NCI-H510A (cell line): ENCODE results near the gene ATXN7L3B.

Experiments used
- DNase-seq: peaks from one replicate; lab custom pipeline; 2025; lab: John Stamatoyannopoulos, UW

The ATXN7L3B gene

GRCh38 chr12:74551291-74551690, 13.7 kb downstream of the ATXN7L3B start:
- DNase-seq, result no peak

DNA sequence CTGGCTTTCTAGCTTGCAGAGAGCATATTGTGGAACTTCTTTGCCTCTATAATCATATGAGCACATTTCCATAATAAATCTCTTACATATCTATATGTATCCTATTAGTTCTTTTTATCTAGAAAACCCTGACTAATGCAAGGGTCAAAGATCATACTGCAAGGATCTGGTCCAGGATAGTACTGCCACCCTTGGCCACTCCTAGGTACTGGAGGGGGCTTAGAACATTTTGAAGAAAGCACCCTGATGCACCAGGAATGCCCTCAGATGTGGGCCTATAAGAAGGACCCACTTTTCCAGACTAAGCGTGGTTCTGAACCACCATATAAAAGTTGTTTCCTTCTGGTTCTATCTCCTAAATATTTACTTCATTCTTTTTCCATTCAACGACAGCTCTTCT, 14.6 kb downstream of the ATXN7L3B start:
- no peak for DNase-seq

DNA sequence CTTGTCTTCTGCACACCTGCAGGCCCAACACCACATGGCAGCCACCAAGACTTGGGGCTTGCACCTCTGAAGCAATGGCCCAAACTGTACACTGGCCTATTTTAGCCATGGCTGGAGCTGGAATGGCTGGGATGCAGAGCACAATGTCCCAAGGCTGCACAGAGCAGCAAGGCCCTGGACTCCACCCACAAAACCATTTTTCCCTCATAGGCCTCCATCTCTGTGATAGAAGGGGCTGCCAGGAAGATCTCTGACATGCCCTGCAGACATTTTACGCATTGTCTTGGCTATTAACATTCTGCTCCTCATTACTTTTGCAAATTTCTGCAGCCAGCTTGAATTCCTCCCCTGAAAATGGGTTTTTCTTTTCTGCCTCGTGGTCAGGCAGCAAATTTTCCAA, 22.1 kb downstream of the ATXN7L3B start:
- no peak for DNase-seq

GRCh38 chr12:74563927-74564326, 26.3 kb downstream of the ATXN7L3B start:
- no peak for DNase-seq

GRCh38 chr12:74578486-74578885, 40.9 kb downstream of the ATXN7L3B start:
- no peak for DNase-seq

- no peak for DNase-seq
Measured at GRCh38 chr12:74579446-74579845, 41.8 kb downstream of the ATXN7L3B start.

GRCh38 chr12:74579981-74580380, 42.3 kb downstream of the ATXN7L3B start:
- DNase-seq, result no peak

DNA sequence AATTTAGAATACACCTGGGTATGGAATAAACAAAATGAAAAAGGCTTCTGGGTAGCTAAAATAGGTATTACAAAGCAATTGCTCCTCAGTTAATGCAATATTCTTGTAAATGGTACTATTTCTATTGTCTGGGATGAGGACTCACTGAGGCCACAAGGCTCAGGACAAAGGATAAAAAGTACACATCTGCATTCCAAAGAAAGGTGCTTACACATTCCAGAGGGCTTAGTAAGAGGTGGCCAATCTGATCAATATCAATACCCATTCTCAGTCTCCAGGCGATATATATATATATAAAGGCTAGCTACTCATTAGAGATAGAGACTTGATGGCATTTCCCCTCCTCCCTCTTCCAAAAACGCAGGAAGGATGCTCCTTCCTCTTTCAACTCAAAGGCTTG, 43.8 kb downstream of the ATXN7L3B start:
- DNase-seq, result no peak

DNA sequence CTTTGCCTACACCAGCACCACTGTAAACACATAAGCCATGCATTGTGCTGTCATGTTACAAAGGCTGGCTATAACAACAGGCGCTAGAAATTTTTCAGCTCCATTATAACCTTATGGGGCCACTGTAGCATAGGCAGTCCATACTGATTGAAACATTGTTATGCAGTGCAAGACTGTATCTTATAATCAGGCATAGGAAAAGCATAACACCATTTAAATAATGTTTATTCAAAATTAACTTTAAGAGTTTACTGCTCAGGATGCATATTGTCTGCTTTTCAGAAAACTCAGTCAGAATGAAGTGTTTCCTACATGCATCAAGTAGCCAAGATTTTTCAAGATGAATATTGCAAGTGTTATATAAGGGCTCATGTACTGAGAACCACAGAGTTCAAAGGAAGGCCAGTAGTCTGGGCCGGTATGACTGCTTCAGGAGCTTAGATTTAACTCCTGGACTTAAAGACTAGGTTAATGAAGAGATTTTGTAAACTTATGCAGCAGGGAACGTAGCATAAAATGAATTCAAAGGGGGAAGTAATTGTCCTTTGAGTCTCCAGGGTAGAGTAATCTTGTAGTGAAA, 46.9 kb downstream of the ATXN7L3B start:
- DNase-seq, result no peak

GRCh38 chr12:74586251-74586650, 48.6 kb downstream of the ATXN7L3B start:
- DNase-seq, result no peak
